GM19397 (cell line): ENCODE measurements around the gene SAMD11.
"Not testable (repeated sequence)": the region's sequence is repeated elsewhere in the genome, so short reads cannot be mapped to it uniquely, and the experiment has no call there.

Experiments used
- ATAC-seq: cut with Tn5 transposase; IDR thresholded peaks from one replicate; pipeline ENCODE4 v1.9.1; 2021; ENCODE audit warnings: mild to moderate bottlenecking, moderate library complexity; ENCODE audit not compliant: unreplicated experiment

The SAMD11 gene

GRCh38 chr1:944341-945325 is 20.9 kb downstream of the SAMD11 start:
- no peak for ATAC-seq

DNA sequence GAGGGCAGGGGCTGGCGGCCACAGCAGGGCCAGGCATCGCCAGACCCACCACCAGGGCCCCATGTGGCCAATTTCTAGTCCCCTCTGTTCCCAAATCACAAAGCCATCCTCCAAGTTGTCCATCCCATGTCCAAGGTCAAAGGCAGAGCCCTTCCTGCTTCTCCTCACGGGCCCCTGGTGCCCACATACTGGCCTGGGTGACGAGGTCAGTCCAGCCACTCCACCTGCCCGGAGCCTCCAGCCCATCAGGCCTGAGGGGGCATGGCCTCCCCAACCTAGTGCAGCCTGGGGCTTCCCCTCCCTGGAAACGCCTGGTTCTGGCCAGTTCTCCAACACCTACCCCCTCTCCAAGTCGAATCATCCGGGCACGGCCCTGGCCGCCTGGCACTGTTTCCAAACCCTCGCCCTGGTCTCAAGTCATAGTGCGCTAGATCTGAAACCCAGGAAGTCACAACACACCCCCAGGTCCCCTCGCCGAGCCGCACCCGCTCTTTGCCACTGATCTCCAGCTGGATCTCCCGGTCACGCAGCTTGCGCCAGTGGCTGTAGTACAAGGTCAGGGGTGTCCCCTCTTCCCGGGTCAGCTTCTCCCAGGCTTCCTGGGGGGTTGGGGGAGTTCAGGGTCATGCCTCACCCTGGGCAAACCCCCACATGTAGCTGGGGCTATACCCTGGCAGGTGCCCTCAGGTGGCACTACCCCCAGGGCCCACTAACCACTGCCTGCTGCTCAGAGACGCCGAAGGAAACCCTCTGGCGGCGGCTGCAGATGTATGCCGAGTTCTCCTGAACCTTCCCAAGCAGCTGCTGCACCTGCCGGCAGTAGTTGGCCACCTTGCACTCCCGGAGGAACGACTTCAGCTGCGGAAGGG is 22.2 kb downstream of the SAMD11 start:
- no peak for ATAC-seq

- not testable (repeated sequence) for ATAC-seq
Measured at GRCh38 chr1:946811-947210, 23.1 kb downstream of the SAMD11 start.

GRCh38 chr1:947958-948357 is 24.2 kb downstream of the SAMD11 start:
- no peak for ATAC-seq

GRCh38 chr1:950268-950667 is 26.5 kb downstream of the SAMD11 start:
- ATAC-seq = no peak

- ATAC-seq = no peak
Measured at GRCh38 chr1:950881-951280, 27.2 kb downstream of the SAMD11 start.

GRCh38 chr1:951364-951763 is 27.6 kb downstream of the SAMD11 start:
- no peak for ATAC-seq

DNA sequence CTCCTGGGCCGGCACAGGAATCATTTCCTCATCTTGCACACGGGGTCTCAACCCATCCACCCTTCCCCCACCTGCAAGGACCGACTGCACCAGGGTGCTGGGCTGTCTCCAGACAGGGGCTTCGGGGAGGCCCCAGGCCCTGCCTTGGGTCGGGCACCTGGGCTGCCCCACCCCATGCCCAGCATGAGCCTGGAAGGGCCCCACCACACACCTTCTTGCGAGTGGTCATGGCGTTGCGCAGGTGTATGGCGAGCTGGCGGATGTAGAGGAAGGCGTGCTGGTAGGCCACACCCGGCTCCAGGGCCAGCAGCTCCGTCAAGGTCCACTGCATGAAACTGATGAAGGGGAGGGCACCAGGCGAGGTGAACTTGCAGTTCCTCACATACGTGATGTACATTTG is 28.5 kb downstream of the SAMD11 start:
- ATAC-seq = no peak

DNA sequence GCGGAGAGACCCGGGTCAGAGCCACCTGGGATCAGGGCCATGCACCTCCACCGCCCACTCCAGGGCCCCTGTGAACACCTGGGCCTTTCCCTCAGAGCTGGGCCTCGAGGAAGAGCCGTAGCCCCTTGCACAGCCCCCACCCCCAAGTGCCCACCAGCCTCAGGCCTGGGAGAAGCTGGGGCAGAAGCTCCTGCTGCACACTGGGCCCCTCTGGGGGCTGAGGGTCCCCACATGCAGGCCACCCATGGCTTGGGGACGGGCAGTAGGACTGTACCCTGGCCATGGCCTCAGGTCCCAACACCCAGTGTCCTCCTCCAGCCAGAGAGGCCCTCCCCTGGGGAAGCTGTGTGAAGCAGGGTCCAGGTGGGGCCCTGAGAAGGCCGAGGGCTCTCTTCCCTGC is 28.9 kb downstream of the SAMD11 start:
- no peak for ATAC-seq

DNA sequence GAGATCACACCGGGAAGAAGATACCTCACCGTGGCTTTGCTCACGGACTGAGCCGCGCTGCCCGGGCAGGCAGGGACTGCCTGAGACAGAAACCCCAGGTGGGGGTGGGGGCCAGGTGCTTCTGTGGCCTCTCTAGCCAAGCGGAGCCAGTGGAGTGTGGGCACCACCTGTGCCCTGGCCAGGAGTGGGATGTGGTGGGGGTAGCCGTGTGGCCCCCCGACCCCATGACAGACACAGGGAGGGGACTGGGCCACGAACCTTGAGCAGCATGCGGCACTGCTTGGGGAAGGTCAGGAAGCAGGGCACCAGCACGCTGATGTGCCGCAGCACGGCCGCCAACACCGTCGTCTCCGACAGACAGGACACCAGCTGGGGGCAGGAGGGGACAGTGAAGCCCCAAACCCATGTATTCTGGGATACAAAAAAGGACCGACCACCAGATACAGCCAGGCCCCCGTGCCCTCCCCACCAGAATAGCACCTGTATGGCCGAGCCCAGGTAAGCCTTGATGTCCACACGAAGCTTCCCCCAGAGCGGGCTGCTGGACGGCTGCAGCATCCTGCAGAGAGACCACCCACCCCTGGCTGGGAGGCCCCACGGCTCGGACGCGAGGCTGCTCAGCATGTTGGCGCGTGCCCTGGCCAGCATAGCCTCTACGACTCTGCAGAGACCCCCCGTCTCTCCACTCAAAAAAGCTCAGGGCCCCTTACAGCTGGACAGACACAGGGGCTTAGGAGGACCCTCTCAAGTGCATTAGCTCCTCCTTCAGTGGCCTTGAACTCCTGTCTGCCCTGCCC is 30.0 kb downstream of the SAMD11 start:
- no peak for ATAC-seq

- no peak for ATAC-seq
Measured at GRCh38 chr1:954927-955326, 31.2 kb downstream of the SAMD11 start.

DNA sequence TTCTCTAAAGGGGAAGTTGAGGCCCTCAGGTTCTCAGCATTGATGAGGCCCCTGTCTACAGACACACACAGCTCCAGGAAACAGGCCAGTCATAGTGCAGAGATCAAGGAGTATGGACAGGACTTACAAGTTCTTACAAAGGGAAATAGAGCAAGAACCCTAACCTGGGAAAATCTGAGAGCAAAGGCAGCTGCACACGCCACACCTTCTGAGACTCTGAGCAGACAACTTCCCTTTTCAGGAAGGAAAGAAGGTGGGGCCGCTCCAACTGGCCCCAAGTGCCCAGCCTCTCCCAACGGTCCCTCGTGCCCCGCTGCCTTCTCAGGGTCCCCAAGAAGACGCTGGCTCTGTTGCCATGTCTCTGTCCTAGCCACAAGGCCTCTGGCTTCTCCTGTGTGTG is 31.8 kb downstream of the SAMD11 start:
- no peak for ATAC-seq

DNA sequence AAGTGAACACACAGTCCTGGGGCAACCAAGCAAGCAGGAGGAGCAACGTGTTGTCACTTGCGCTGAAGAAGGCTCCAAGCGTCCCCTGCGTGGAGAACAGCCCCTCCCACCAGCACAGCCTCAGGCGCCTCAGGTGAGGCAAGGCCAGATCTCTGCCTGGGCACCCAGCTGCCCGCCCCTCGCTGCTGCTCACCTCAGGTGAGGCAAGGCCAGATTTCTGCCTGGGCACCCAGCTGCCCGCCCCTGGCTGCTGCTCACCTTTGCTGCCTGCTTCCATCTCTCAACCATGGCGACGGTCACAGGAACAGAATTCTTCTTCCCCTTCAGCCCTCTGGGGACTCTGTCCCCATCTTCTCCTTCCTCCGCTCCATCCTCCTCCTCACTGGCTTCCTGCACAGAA is 32.9 kb downstream of the SAMD11 start:
- ATAC-seq = no peak

DNA sequence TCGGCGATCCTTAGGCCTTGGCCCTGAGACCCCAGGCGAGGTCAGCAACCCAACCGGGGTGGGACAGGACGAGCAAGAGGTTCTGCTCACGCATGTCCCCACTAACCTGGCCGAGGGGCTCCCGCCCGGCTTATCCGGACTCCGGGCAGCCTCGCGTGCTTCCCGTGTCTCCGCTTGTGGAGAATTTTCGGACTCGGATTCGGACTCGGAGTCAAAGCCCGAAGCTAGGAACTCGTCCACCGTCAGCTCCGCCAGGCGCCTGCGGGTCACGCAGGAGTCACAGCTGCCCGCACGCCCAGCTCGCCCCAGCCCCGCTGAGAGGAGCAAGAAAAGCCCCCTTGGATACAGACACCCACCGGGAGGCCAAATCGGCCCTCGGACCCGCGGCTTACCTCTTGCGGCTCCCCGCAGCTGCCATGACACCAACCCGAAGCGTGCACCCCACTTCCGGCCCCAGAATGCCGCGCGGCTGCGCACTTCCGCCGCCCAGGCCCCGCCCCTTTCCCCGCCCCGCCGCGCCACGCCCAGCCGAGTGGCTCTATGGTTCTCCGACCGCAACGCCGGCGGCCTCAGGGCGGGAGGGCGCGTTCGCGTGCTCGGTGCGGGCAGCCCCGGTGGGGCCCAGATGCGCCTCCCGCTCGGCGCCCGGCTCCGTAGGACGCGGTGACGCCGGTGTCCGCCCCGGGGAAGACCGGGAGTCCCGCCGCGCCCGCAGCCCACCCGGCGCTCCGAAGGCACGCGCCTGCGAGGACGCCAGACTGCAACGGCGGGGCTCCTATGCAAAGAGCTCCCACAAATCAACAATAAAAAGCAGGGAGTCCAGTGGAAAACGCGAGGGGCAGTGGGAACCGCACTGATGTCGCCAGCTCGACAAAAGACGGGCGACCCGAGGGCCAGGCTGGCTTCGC is 35.4 kb downstream of the SAMD11 start, which contains the start of gene NOC2L:
Gene NOC2L, minus strand, starts transcription at position 434 of the 908 bp plus-strand sequence. Its CDS starts 16 bp downstream, at position 418.
- peak; percentile 68 for ATAC-seq

GRCh38 chr1:959731-960362 is 36.1 kb downstream of the SAMD11 start:
- ATAC-seq = no peak

DNA sequence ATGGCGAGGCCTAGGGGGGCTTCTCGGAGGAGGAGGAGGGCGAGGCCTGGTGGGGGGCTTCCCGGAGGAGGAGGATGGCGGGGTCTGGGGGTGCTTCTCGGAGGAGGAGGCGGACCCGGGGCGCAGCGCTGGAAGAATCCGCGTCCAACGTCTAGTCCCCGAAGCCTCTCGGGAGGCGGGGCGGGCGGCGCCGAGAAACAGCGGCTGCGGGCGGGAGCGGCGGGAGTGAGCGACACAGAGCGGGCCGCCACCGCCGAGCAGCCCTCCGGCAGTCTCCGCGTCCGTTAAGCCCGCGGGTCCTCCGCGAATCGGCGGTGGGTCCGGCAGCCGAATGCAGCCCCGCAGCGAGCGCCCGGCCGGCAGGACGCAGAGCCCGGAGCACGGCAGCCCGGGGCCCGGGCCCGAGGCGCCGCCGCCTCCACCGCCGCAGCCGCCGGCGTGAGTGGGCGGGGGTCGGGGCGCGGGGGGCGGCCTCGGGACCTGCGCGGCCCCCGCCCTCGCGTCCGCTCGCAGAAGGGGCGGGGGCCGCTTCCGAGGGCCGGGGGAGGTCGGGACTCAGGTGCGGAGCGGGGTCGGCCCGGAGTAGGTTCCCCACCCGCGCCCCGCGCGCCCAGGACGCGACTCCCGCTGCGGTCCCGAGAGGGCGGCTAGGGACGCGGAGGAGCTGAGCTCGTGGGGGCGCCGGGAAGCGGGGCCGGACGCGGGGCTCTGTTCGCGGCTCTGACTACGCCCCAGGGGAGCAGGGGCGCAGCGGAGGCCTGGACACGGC is 36.8 kb downstream of the SAMD11 start, which contains the start of gene KLHL17:
Gene KLHL17, plus strand, starts transcription at position 222 of the 769 bp plus-strand sequence. Its CDS starts 110 bp downstream, at position 332.
- no peak for ATAC-seq

GRCh38 chr1:961132-961669 is 37.5 kb downstream of the SAMD11 start:
- ATAC-seq = no peak
